ENCODE results near the gene IKBKG. TPM values are rescaled to one million over a fixed set of nuclear protein-coding genes. Genes with fewer than 3 reads are reported as not detected.

The IKBKG gene
- total and polyA plus RNA-seq, 2 of the 8 experiments (the other 6 are each of a cell fraction or from before 2014, with no cell fraction given) = 17.5 to 18.1 TPM

DNA sequence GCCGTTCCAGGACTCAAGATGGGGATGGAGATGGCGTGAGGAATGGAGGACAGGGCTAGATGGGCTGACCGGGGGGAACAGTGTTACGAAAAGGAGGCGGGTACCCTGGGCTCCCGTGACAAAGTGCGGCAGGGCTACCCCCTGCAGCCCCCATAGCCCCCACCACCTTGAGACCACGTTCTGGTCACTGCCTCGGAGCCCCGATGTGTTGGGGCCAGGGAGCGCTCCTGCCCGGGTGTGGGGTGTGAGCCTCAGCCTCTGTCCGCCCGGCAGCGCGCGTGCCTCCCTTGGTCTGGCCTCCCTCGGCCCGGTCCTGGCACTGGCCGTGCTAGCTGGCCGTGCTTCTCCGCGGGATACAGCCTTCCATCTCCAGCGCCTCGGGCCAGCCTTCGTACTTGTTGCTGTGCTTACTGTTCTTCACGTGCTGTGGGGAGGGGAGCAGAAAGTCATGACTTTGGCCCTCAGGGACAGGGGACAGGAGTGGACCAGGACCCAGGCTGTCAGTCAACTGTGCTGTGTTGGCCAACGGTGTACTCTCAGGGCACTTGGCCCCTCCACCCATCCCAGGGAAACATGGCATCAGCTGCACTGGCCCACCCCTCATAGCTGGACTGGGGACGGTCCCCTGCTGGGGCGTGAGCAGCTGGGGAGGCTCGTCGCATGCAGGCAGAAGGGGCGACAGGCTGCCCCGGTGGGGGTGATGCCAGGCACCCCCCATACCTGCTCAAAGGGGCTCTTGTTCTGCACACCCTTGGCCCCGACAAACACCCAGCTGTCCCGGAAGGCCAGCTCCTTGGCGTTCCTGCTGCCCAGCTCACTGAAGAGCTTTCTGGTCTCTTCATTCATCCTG lies 40.7 kb upstream of the IKBKG start:
- H2BK5ac ChIP-seq (ENCODE audit: low read depth, low read length) = no peak overlapping the region
- H3K4me1 ChIP-seq (replicated peaks in 1 of 4; ENCODE audit: control insufficient read depth in 3 of 4, insufficient read depth in 4 of 4, low read length in 3 of 4) = no peaks in the 10 kb centered on the region
- no peak overlapping the region for H3K56ac ChIP-seq (replicated peaks; ENCODE audit: insufficient read length, low read depth, low read length)
- H4K20me1 ChIP-seq (replicated peaks in 1 of 2; ENCODE audit: control insufficient read depth in 1 of 2, insufficient read depth in 2 of 2, low read length in 2 of 2) = no peaks in the 10 kb centered on the region
- H3K9ac ChIP-seq (replicated peaks in 1 of 4; ENCODE audit: extremely low read depth in 1 of 4, low read depth in 3 of 4, low read length in 3 of 4) = no peak overlapping the region
- H2AK5ac ChIP-seq (ENCODE audit: low read depth, low read length) = no peak overlapping the region
- no peak overlapping the region for H3K4ac ChIP-seq (replicated peaks; ENCODE audit: insufficient read length, low read depth, low read length)
- no peak overlapping the region for H4K91ac ChIP-seq (replicated peaks; ENCODE audit: insufficient read length, low read length)
- no peak overlapping the region for H3K27ac ChIP-seq (ENCODE audit: low read depth, low read length)
- H2AFZ ChIP-seq (ENCODE audit: low read length) = no peak overlapping the region
- H3K79me1 ChIP-seq (ENCODE audit: low read depth, low read length) = no peaks in the 10 kb centered on the region
- H2BK12ac ChIP-seq (ENCODE audit: low read depth, low read length) = no peak overlapping the region
- no peak overlapping the region for H2BK15ac ChIP-seq (ENCODE audit: low read length)
- no peak for DNase-seq (ENCODE audit: low read depth in 1 of 2, low spot score in 2 of 2)
- no peaks in the 10 kb centered on the region for H3K79me2 ChIP-seq (ENCODE audit: control insufficient read depth in 1 of 2, insufficient read depth in 2 of 2, low read length in 2 of 2)
- WGBS, 2 experiments (ENCODE audit: extremely low coverage in 1 of 2, insufficient coverage in 1 of 2, insufficient read length in 1 of 2, insufficient replicate concordance in 2 of 2, low coverage in 1 of 2, low lambda C conversion rate in 2 of 2, missing lambda C conversion rate in 1 of 2) = 88% methylated on average over 16 of the region's 37 CpGs; no CpG with 5 or more reads in 1 of the 2 experiments
- no peak overlapping the region for H3K23ac ChIP-seq (ENCODE audit: insufficient read length)
- no peak overlapping the region for H3K14ac ChIP-seq (ENCODE audit: insufficient read length)
- no peak overlapping the region for H3K4me2 ChIP-seq (ENCODE audit: insufficient read depth in 1 of 2, low read depth in 2 of 2, low read length in 2 of 2)
- ChIA-PET POLR2A (ENCODE audit: partially characterized antibody) (interaction anchor here (0.9 to 1.6 kb wide), 2 partner anchors 41 to 109 kb away, joined by 3 to 4 read pairs; partner anchors contain the start of gene RPL10), CTCF (ENCODE audit: partially characterized antibody) (no interaction called here)
- no peak overlapping the region for H4K5ac ChIP-seq (ENCODE audit: insufficient read length, low read depth, low read length)
- no peak overlapping the region for H4K8ac ChIP-seq (ENCODE audit: extremely low read depth, insufficient read depth, low read length)
- TF ChIP-seq, protein P1, sequence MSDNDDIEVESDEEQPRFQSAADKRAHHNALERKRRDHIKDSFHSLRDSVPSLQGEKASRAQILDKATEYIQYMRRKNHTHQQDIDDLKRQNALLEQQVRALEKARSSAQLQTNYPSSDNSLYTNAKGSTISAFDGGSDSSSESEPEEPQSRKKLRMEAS (IDR thresholded peaks at IDR 0.05) = no peak
- no peak overlapping the region for H2BK20ac ChIP-seq (ENCODE audit: low read length)
- no peak overlapping the region for H3K4me3 ChIP-seq (ENCODE audit: extremely low read depth in 1 of 4, insufficient read depth in 2 of 4, low read depth in 3 of 4, low read length in 4 of 4)
- H3K36me3 ChIP-seq (ENCODE audit: control insufficient read depth in 2 of 4, insufficient read depth in 4 of 4, low read length in 3 of 4) = no peaks in the 10 kb centered on the region; a peak in 1 of 8 replicates
- H3K18ac ChIP-seq (ENCODE audit: extremely low read depth, low read length) = no peak overlapping the region
- H2BK120ac ChIP-seq (replicated peaks; ENCODE audit: low read depth, low read length) = no peak overlapping the region
- no peaks in the 10 kb centered on the region for H3K23me2 ChIP-seq (ENCODE audit: low read depth, low read length)
- FAIRE-seq = no peak
- no peaks in the 10 kb centered on the region for H3K27me3 ChIP-seq (replicated peaks in 1 of 4; ENCODE audit: control insufficient read depth in 3 of 4, extremely low read depth in 1 of 4, insufficient read depth in 3 of 4, low read length in 3 of 4)
- no peaks in the 10 kb centered on the region for H3K9me3 ChIP-seq (ENCODE audit: insufficient read depth in 2 of 2, low read depth in 1 of 2, low read length in 1 of 2)

All from H1 (cell line).